Neural progenitor cell (in vitro differentiated cells): Measurements from ENCODE around the gene DCC. TPM values are rescaled to one million over a fixed set of nuclear protein-coding genes. Genes with fewer than 3 reads are reported as not detected.

Experiments
- DNase-seq: peaks from one replicate; pipeline ENCODE4 v3.0.0-alpha.2; 2016; ENCODE audit warnings: low spot score
- H2AFZ ChIP-seq: fragments of 200-600 bp; sonication (generic); replicated peaks from 2 replicates; pipeline ENCODE4 v1.6.1; 2016; ENCODE audit warnings: antibody characterized with exemption
- H3F3A ChIP-seq: fragments of 200-600 bp; sonication (generic); 2 replicates; pipeline ENCODE4 v1.6.1; 2016; ENCODE audit warnings: antibody characterized with exemption, low read depth
- H3K27ac ChIP-seq: fragments of 200-600 bp; sonication (generic); 2 replicates; pipeline ENCODE4 v1.5.1; 2016; ENCODE audit warnings: mild to moderate bottlenecking
- H3K27me3 ChIP-seq: fragments of 200-600 bp; sonication (generic); 2 replicates; pipeline ENCODE4 v1.6.1; 2016; ENCODE audit warnings: mild to moderate bottlenecking, moderate library complexity
- H3K36me3 ChIP-seq: fragments of 200-600 bp; sonication (generic); 2 replicates; pipeline ENCODE4 v1.5.1; 2016
- H3K4me1 ChIP-seq: fragments of 200-600 bp; sonication (generic); 2 replicates; pipeline ENCODE4 v1.6.1; 2016; ENCODE audit warnings: mixed run types
- H3K4me2 ChIP-seq: fragments of 200-600 bp; sonication (generic); 2 replicates; pipeline ENCODE4 v1.6.1; 2016
- H3K4me3 ChIP-seq: fragments of 200-600 bp; sonication (generic); 2 replicates; pipeline ENCODE4 v1.5.1; 2016
- H3K79me2 ChIP-seq: fragments of 200-600 bp; sonication (generic); 2 replicates; pipeline ENCODE4 v1.6.1; 2016; ENCODE audit warnings: low read depth
- H3K9ac ChIP-seq: fragments of 200-600 bp; sonication (generic); 2 replicates; pipeline ENCODE4 v1.6.1; 2016
- H3K9me3 ChIP-seq: fragments of 200-600 bp; sonication (generic); 2 replicates; pipeline ENCODE4 v1.5.1; 2016; ENCODE audit warnings: low read depth
- H4K20me1 ChIP-seq: fragments of 200-600 bp; sonication (generic); 2 replicates; pipeline ENCODE4 v1.6.1; 2016; ENCODE audit warnings: low read depth
- H3K27ac Mint-ChIP-seq: 3 replicates; pipeline ENCODE4 v1.8.0; 2021; ENCODE audit warnings: mixed read lengths
- H3K27me3 Mint-ChIP-seq: 2 replicates; pipeline ENCODE4 v1.8.0; 2022; ENCODE audit warnings: low read depth, mild to moderate bottlenecking, inconsistent platforms, moderate library complexity, mixed read lengths; ENCODE audit not compliant: insufficient read depth
- H3K36me3 Mint-ChIP-seq: 3 replicates; pipeline ENCODE4 v1.8.0; 2021; ENCODE audit warnings: mixed read lengths
- H3K4me1 Mint-ChIP-seq: 3 replicates; pipeline ENCODE4 v1.8.0; 2021; ENCODE audit warnings: mixed read lengths
- H3K4me3 Mint-ChIP-seq: 3 replicates; pipeline ENCODE4 v1.8.0; 2021; ENCODE audit warnings: mild to moderate bottlenecking, moderate library complexity, mixed read lengths
- H3K9me3 Mint-ChIP-seq: 3 replicates; pipeline ENCODE4 v1.8.0; 2020; ENCODE audit warnings: mixed read lengths
- CTCF ChIP-seq: fragments of 200-600 bp; sonication (generic); IDR thresholded peaks from 2 replicates; pipeline ENCODE4 v1.5.1; 2017; ENCODE audit warnings: antibody characterized with exemption, mild to moderate bottlenecking
- EZH2 ChIP-seq: fragments of 200-600 bp; sonication (generic); IDR thresholded peaks from 2 replicates; pipeline ENCODE4 v1.6.1; 2017; ENCODE audit warnings: antibody characterized with exemption, mild to moderate bottlenecking, moderate library complexity
- EZH2phosphoT487 ChIP-seq: fragments of 200-600 bp; sonication (generic); IDR thresholded peaks from 2 replicates; pipeline ENCODE4 v1.6.1; 2017; ENCODE audit warnings: antibody characterized with exemption
- total RNA-seq: library from RNA; depleted of rRNA; stranded (reverse); fragments of >200 nt; gene quantifications from 2 replicates; pipeline ENCODE4 v1.2.3, GENCODE V29; 2015; ENCODE audit warnings: low replicate concordance

Gene DCC
- total RNA-seq, 1 donor from 2014 or later, result 0.41 TPM

GRCh38 chr18:53534695-53535094 is 1194.7 kb downstream of the DCC start:
- peaks cover 12% of the 10 kb centered on the region for H3K9me3 Mint-ChIP-seq
- Histone ChIP-seq H3K79me2 (no peaks in the 10 kb centered on the region), H4K20me1 (no peaks in the 10 kb centered on the region), H3K36me3 (no peaks in the 10 kb centered on the region), H2AFZ (no peak overlapping the region), H3F3A (no peaks in the 10 kb centered on the region), H3K27me3 (no peaks in the 10 kb centered on the region), H3K9ac (no peak overlapping the region), H3K9me3 (no peaks in the 10 kb centered on the region), H3K27ac (no peak overlapping the region), H3K4me2 (no peak overlapping the region), H3K4me1 (no peaks in the 10 kb centered on the region), H3K4me3 (no peak overlapping the region)
- peaks cover 16% of the 10 kb centered on the region for H3K36me3 Mint-ChIP-seq
- DNase-seq, result no peak
- H3K27ac Mint-ChIP-seq, result no peak overlapping the region
- no peak for TF ChIP-seq CTCF
- no peak for TF ChIP-seq EZH2phosphoT487
- no peak for TF ChIP-seq EZH2
- no peak overlapping the region for H3K4me3 Mint-ChIP-seq
- peaks cover 3% of the 10 kb centered on the region for H3K27me3 Mint-ChIP-seq
- H3K4me1 Mint-ChIP-seq, result peaks cover 7% of the 10 kb centered on the region

- peaks cover 3% of the 10 kb centered on the region for H3K27me3 Mint-ChIP-seq
- H3K9me3 ChIP-seq, result no peaks in the 10 kb centered on the region
- no peaks in the 10 kb centered on the region for H3K79me2 ChIP-seq
- H3K4me2 ChIP-seq, result no peak overlapping the region
- H3K27me3 ChIP-seq, result no peaks in the 10 kb centered on the region
- no peaks in the 10 kb centered on the region for H3F3A ChIP-seq
- DNase-seq, result no peak
- no peak overlapping the region for H3K4me3 Mint-ChIP-seq
- peaks cover 14% of the 10 kb centered on the region for H3K9me3 Mint-ChIP-seq
- H3K27ac Mint-ChIP-seq, result peak overlapping the region; percentile 34
- H3K9ac ChIP-seq, result no peak overlapping the region
- no peak overlapping the region for H2AFZ ChIP-seq
- peaks cover 12% of the 10 kb centered on the region for H3K36me3 Mint-ChIP-seq
- H3K27ac ChIP-seq, result no peak overlapping the region
- no peak overlapping the region for H3K4me3 ChIP-seq
- peaks cover 5% of the 10 kb centered on the region for H3K4me1 Mint-ChIP-seq
- no peak for TF ChIP-seq EZH2
- TF ChIP-seq CTCF, result no peak
- no peak for TF ChIP-seq EZH2phosphoT487
- H4K20me1 ChIP-seq, result no peaks in the 10 kb centered on the region
- no peaks in the 10 kb centered on the region for H3K36me3 ChIP-seq
- no peaks in the 10 kb centered on the region for H3K4me1 ChIP-seq
Observed at GRCh38 chr18:53536908-53537307, 1196.9 kb downstream of the DCC start.

GRCh38 chr18:53541924-53542323 is 1201.9 kb downstream of the DCC start:
- Mint-ChIP-seq H3K4me3 (no peak overlapping the region), H3K27ac (no peak overlapping the region), H3K9me3 (peaks cover 6% of the 10 kb centered on the region), H3K27me3 (peaks cover 3% of the 10 kb centered on the region), H3K36me3 (peaks cover 4% of the 10 kb centered on the region), H3K4me1 (peaks cover 9% of the 10 kb centered on the region)
- no peak for DNase-seq
- H3K27me3 ChIP-seq, result no peaks in the 10 kb centered on the region
- H3F3A ChIP-seq, result no peaks in the 10 kb centered on the region
- no peaks in the 10 kb centered on the region for H3K9me3 ChIP-seq
- H3K4me1 ChIP-seq, result no peaks in the 10 kb centered on the region
- H3K4me3 ChIP-seq, result no peak overlapping the region
- no peak for TF ChIP-seq EZH2phosphoT487
- no peak overlapping the region for H3K27ac ChIP-seq
- no peaks in the 10 kb centered on the region for H4K20me1 ChIP-seq
- no peak overlapping the region for H3K4me2 ChIP-seq
- no peaks in the 10 kb centered on the region for H3K36me3 ChIP-seq
- no peak overlapping the region for H3K9ac ChIP-seq
- H2AFZ ChIP-seq, result no peak overlapping the region
- H3K79me2 ChIP-seq, result no peaks in the 10 kb centered on the region

GRCh38 chr18:53543711-53544110 is 1203.7 kb downstream of the DCC start:
- Histone ChIP-seq H3K4me3 (no peak overlapping the region), H3K27me3 (no peaks in the 10 kb centered on the region), H2AFZ (no peak overlapping the region), H3K36me3 (no peaks in the 10 kb centered on the region), H3K9ac (no peak overlapping the region), H3K4me1 (no peaks in the 10 kb centered on the region), H3K79me2 (no peaks in the 10 kb centered on the region), H4K20me1 (no peaks in the 10 kb centered on the region), H3K9me3 (no peaks in the 10 kb centered on the region), H3F3A (no peaks in the 10 kb centered on the region), H3K4me2 (no peak overlapping the region), H3K27ac (no peak overlapping the region)
- no peak for TF ChIP-seq CTCF
- no peak for TF ChIP-seq EZH2phosphoT487
- no peak for TF ChIP-seq EZH2
- Mint-ChIP-seq H3K9me3 (peaks cover 5% of the 10 kb centered on the region), H3K36me3 (peaks cover 2% of the 10 kb centered on the region), H3K27me3 (peaks cover 3% of the 10 kb centered on the region), H3K27ac (no peak overlapping the region), H3K4me1 (peaks cover 9% of the 10 kb centered on the region), H3K4me3 (no peak overlapping the region)
- no peak for DNase-seq
